NCI-H146 treated with DMSO at 0.1 percent for 48 hours (cell line): ENCODE data around the gene MEOX2.

Experiments used
- DNase-seq: peaks from one replicate; lab custom pipeline; 2025; ENCODE audit not compliant: unreplicated experiment; lab: John Stamatoyannopoulos, UW

MEOX2 gene

DNA sequence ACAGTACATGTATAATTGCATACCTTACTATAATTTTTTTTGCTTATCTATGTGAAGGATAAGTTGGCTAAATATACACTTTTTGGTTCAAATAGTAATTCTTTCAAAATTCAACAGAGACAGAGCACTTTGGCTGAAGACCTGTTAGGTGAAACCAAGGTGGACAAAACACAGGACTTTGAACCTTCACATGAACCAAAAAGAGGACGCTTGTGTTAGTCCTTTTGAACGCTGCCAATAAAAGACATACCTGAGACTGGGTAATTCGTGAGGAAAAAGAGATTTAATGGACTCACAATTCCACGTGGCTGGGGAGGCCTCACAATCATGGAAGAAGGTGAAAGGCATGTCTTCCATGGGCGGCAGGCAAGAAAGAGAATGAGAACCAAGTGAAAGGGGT is 120.0 kb downstream of the MEOX2 start:
- DNase-seq, result no peak

DNA sequence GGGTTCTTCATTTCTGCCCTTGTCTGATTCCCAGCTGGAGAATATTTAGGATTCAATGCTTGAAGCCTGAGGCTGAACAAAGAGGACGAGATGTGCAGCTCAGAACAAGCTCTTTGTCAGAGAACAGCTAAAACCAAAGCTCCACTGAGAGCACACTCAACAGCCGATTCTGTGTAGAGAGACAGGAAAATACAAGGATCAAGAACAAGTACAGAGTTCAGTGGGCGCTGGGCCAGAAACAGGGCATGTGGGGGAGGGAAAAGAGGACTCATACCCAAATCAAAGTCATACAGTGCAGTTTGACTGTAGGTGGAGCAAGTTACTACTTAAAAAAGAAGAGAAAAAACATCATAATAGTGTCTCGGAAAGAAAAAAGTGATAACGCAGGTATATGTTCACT is 124.6 kb downstream of the MEOX2 start, which contains the start of gene AGMO:
TSS of gene AGMO (minus strand) at position 181 of the 400 bp plus-strand sequence.
- DNase-seq, result peak; percentile 77
